LNCaP clone FGC (cell line): ENCODE results near the gene RFX2.
"Not testable (repeated sequence)": the region's sequence is repeated elsewhere in the genome, so short reads cannot be mapped to it uniquely, and the experiment has no call there.

Source experiments
- DNase-seq: peaks from one replicate; pipeline ENCODE4 v3.0.0-alpha.2; 2011; ENCODE audit warnings: low read depth
- H3K4me3 ChIP-seq: 2 replicates; pipeline ENCODE4 v1.5.1; 2011; ENCODE audit warnings: mild to moderate bottlenecking, low read depth, low read length, control low read depth
- TF ChIP-seq, protein P1 (sequence below): IDR thresholded peaks from 2 replicates; pipeline ENCODE4 v1.5.1; 2012; ENCODE audit warnings: mild to moderate bottlenecking; ENCODE audit not compliant: control insufficient read depth, insufficient read depth; ENCODE audit errors: extremely low read depth

Gene RFX2

DNA sequence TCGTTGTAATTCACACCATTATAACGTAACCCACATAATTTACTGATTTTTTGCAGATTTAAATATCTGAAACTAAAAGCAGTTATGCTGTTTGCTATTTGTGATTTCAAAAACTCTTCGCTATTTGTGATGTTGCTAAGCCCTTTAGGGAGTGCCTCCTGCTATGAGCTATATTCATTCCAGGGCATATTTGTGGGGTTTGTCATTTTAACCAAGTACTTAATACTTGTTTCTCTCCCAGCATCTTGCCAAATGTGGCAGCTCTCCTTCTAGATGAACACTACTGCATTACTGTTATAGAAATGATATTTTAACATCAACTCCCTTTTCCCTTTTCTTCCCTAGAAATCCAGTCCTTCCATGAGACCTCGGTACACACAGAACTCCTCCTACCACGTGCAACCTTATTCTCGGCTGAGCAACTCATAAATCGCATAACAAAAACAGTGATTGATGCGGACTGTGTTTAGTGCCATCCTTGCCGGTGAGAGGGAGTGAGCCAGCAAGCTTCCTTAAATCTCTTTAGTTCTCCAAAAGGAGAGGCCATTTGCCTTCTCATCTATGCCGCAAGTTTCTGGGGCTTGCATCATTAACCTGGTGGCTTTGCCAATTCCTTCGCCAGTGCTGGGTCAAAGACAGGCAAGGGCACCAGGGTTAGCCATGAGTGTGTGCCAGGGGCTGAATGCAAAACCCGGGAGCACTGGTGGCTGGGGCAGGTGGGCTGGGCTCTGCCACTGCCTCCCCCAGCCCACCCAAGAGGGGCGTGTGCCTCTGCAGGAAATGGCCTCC, 33.4 kb downstream of the RFX2 start:
- H3K4me3 ChIP-seq, result no peak overlapping the region
- DNase-seq, result no peak
- TF ChIP-seq, protein P1, sequence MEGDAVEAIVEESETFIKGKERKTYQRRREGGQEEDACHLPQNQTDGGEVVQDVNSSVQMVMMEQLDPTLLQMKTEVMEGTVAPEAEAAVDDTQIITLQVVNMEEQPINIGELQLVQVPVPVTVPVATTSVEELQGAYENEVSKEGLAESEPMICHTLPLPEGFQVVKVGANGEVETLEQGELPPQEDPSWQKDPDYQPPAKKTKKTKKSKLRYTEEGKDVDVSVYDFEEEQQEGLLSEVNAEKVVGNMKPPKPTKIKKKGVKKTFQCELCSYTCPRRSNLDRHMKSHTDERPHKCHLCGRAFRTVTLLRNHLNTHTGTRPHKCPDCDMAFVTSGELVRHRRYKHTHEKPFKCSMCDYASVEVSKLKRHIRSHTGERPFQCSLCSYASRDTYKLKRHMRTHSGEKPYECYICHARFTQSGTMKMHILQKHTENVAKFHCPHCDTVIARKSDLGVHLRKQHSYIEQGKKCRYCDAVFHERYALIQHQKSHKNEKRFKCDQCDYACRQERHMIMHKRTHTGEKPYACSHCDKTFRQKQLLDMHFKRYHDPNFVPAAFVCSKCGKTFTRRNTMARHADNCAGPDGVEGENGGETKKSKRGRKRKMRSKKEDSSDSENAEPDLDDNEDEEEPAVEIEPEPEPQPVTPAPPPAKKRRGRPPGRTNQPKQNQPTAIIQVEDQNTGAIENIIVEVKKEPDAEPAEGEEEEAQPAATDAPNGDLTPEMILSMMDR, result no peak

DNA sequence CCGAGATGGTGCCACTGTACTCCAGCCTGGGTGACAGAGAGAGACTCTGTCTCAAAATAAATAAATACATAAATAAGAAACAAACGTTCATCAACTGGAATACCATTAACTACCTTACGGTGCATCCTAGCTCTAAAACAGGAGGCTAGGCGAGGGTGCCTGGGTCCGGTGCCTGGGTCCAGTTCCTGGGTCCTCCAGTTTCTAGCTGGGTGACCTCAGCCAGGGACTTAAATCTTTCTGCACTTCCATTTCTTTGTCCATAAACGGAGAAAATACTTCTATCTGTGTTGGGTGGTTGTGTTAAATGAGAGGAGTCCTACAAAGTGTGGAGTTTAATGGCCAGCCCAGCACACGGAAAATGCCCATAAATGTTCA, 34.0 kb downstream of the RFX2 start:
- TF ChIP-seq, protein P1, result no peak
- DNase-seq, result no peak
- no peak overlapping the region for H3K4me3 ChIP-seq

DNA sequence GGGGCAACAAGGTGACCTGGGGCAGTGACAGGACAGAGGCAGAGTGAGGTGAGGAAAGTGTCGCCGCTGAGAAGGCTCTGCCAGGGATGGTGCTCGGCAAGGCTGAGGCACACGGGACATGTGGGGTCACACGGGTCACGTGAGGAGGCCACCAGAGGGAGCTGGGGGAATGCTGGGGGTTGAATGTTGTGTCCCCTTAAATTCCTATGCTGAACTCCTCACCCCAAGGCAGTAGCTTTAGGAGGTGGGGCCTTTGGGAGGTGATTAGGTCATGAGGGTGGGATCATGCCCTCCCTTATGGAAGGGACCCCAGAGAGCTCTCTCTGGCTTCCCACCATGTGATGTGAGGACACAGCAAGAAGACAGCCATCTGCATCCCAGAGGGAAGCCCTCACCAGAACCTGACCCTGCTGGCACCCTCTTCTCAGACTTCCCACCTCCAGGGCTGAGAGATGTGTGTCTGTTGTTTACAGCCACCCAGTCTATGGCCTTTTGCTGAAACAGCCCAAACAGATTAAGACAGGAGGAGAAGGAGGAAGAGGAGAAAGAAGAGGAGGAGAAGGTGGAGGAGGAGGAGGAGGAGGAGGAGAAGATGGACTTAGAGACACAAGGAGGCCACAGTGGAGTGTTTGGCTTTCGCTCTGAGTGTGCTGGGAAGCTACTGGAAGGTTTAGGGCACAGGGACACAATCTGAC, 35.4 kb downstream of the RFX2 start:
- H3K4me3 ChIP-seq, result no peak overlapping the region
- TF ChIP-seq, protein P1, result no peak
- no peak for DNase-seq

DNA sequence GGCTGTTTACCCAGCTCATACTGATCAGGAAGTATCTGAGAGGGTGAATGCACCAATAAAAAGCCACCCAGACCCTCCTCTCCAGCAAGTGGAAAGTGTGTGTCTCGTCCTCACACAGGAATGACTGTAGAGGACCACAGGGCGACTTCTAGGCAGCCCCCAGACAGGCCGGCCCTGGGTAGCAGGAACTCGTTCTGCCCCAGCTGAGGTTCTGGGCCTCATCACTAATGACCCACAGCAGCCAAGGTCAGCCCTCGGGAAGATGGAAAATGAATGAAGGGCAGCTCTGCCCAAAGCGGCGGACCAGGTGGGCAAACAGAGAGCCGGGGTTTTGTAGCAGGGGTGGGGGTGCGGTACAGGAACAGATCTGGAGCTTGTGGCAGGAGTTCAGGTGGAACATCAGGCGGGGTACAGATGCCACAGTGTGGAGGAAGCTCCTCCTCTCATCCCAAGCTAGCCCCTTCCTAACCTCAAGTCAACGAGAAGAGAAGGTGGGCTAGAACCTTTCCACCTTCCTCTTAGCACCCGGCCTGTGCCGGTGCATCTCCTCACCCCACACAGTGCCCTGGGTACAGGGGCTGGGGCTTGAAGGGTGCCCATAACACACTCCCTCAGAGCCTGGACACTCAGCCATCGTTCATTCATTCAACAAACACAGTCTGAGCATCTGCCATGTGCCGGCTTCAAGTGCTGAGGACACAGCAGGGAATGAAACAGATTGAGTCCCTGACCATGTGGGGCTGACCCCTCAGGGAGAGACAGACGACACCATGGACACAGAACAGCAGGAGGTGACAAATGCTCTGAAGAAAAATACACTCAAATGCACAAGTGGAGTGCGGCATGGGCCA, 36.2 kb downstream of the RFX2 start:
- DNase-seq, result no peak
- TF ChIP-seq, protein P1, result no peak
- no peak overlapping the region for H3K4me3 ChIP-seq

DNA sequence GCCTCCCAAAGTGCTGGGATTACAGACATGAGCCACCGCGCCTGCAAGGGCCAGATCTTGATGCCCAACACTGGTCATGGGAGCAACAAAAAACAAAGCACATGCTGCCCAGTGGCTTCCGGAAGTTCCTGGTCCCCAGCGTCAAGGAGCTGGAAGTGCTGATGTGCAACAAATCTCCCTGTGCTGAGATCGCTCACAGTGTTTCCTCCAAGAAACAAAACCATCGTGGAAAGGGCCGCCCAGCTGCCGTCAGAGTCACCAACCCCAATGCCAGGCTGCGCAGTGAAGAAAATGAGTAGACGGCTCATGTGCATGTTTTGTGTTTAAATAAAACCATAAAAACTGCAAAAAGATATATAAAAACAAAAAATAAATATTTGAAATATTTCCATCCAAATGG, 37.1 kb downstream of the RFX2 start:
- DNase-seq, H3K4me3 ChIP-seq: not testable (repeated sequence)

DNA sequence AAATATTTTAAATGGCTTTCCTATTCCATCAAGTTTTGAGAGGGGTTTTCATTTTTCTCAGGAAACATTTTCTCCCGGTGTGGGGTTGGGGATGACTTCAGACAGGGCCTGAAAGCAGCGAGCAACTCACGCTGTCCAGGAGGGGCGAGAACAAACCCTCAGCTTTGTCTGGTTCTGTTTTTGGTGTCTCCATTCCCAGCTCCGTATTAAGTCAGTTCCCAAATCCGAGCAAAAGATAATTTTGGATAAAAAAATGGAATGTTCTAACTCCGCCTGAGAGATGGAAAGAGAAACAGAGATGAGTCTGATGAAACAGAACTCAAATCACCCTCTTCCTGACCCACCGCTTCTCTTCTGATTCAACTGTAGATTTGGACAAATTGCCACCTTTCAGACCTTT, 38.4 kb downstream of the RFX2 start:
- no peak for DNase-seq
- TF ChIP-seq, protein P1, result no peak
- no peak overlapping the region for H3K4me3 ChIP-seq
